Liver (tissue), 2 donors: ENCODE data around the gene ST8SIA5.

Experiments
- EGR1 ChIP-seq, 2 donors: IDR thresholded peaks; 2 replicates each; pipeline ENCODE4 v1.6.1; 2016 to 2018; ENCODE audit warnings: antibody characterized with exemption in 2 of 2, low read depth in 2 of 2
- TAF1 ChIP-seq: conservative IDR thresholded peaks from 2 replicates; pipeline ENCODE4 v1.6.1; 2016; ENCODE audit warnings: antibody characterized with exemption, mild to moderate bottlenecking
- donor health status: healthy.

- TF ChIP-seq TAF1 (no peak), EGR1 (IDR thresholded peaks at IDR 0.05; ENCODE audit: low read depth in 2 of 2) (no peak)
These were observed 14.3 kb upstream of the ST8SIA5 start for GRCh38 chr18:46771141-46771540.
